ENCODE measurements around the gene AAMDC.

Gene AAMDC

GRCh38 chr11:77820565-77821348, at the start of gene AAMDC, which contains the start of gene RSF1:
AAMDC (plus strand) TSS chr11:77821144; CDS start chr11:77842497, 21,353 bp downstream.
RSF1 (minus strand) TSS chr11:77820722; CDS start chr11:77820714, 8 bp downstream.
- peak; percentile 94 for DNase-seq

GRCh38 chr11:77775936-77776335, 45.0 kb upstream of the AAMDC start:
- no peak for DNase-seq

- no peak for DNase-seq
Measured at GRCh38 chr11:77776455-77776854, 44.5 kb upstream of the AAMDC start.

GRCh38 chr11:77778118-77778517, 42.8 kb upstream of the AAMDC start:
- no peak for DNase-seq

- no peak for DNase-seq
Measured at GRCh38 chr11:77778549-77778948, 42.4 kb upstream of the AAMDC start.

GRCh38 chr11:77779935-77780334, 41.0 kb upstream of the AAMDC start:
- no peak for DNase-seq

- DNase-seq = no peak
Measured at GRCh38 chr11:77783025-77783424, 37.9 kb upstream of the AAMDC start.

- DNase-seq = no peak
Measured at GRCh38 chr11:77784572-77784971, 36.4 kb upstream of the AAMDC start.

- no peak for DNase-seq
Measured at GRCh38 chr11:77789061-77789730, 31.7 kb upstream of the AAMDC start.

- DNase-seq = no peak
Measured at GRCh38 chr11:77789731-77790476, 31.0 kb upstream of the AAMDC start.

GRCh38 chr11:77791301-77791700, 29.6 kb upstream of the AAMDC start:
- no peak for DNase-seq

GRCh38 chr11:77793972-77794371, 27.0 kb upstream of the AAMDC start:
- no peak for DNase-seq

GRCh38 chr11:77799338-77799737, 21.6 kb upstream of the AAMDC start:
- no peak for DNase-seq

GRCh38 chr11:77800449-77800848, 20.5 kb upstream of the AAMDC start:
- DNase-seq = no peak

- no peak for DNase-seq
Measured at GRCh38 chr11:77801477-77801876, 19.5 kb upstream of the AAMDC start.

- no peak for DNase-seq
Measured at GRCh38 chr11:77806415-77806814, 14.5 kb upstream of the AAMDC start.

GRCh38 chr11:77806993-77807392, 14.0 kb upstream of the AAMDC start:
- no peak for DNase-seq

- DNase-seq = no peak
Measured at GRCh38 chr11:77813256-77813655, 7.7 kb upstream of the AAMDC start.

GRCh38 chr11:77814848-77815247, 6.1 kb upstream of the AAMDC start:
- no peak for DNase-seq

GRCh38 chr11:77815459-77815858, 5.5 kb upstream of the AAMDC start:
- no peak for DNase-seq

- DNase-seq = peak; percentile 79
Measured at GRCh38 chr11:77819411-77819920, 1.5 kb upstream of the AAMDC start.

- peak; percentile 19 for DNase-seq
Measured at GRCh38 chr11:77819921-77820564, 901 bp upstream of the AAMDC start.

- DNase-seq = peak; percentile 4
Measured at GRCh38 chr11:77821349-77821851, 456 bp downstream of the AAMDC start.
